ENCODE data around the gene ESYT2.

ESYT2 gene

GRCh38 chr7:158765020-158765419, 64.3 kb downstream of the ESYT2 start:
- Histone ChIP-seq H3K27me3 (ENCODE audit: control insufficient read depth in 1 of 2, insufficient read depth in 2 of 2, low read length in 2 of 2) (no peaks in the 10 kb centered on the region), H3K4me1 (ENCODE audit: control insufficient read depth, insufficient read depth, low read length) (no peaks in the 10 kb centered on the region), H3K9ac (ENCODE audit: low read length in 2 of 2) (no peak overlapping the region), H3K4me3 (ENCODE audit: low read length in 2 of 2) (no peak overlapping the region), H3K9me3 (ENCODE audit: control insufficient read depth in 2 of 2, low read length in 2 of 2) (no peaks in the 10 kb centered on the region), H3K36me3 (ENCODE audit: control insufficient read depth in 2 of 2, insufficient read depth in 2 of 2, low read length in 2 of 2) (peaks cover 31 to 38% of the 10 kb centered on the region in 2 donors), H3K27ac (ENCODE audit: low read length) (no peak overlapping the region)

- no peak overlapping the region for H3K9ac ChIP-seq (ENCODE audit: low read length in 2 of 2)
- peaks cover 43 to 52% of the 10 kb centered on the region in 2 donors for H3K36me3 ChIP-seq (ENCODE audit: control insufficient read depth in 2 of 2, insufficient read depth in 2 of 2, low read length in 2 of 2)
- H3K27ac ChIP-seq (ENCODE audit: low read length) = no peak overlapping the region
- no peaks in the 10 kb centered on the region for H3K27me3 ChIP-seq (ENCODE audit: control insufficient read depth in 1 of 2, insufficient read depth in 2 of 2, low read length in 2 of 2)
- no peak overlapping the region for H3K4me3 ChIP-seq (ENCODE audit: low read length in 2 of 2)
- no peaks in the 10 kb centered on the region for H3K9me3 ChIP-seq (ENCODE audit: control insufficient read depth in 2 of 2, low read length in 2 of 2)
- H3K4me1 ChIP-seq (ENCODE audit: control insufficient read depth, insufficient read depth, low read length) = no peaks in the 10 kb centered on the region
Measured at GRCh38 chr7:158763454-158764033, 65.8 kb downstream of the ESYT2 start.

GRCh38 chr7:158761945-158762344, 67.4 kb downstream of the ESYT2 start:
- H3K27ac ChIP-seq (ENCODE audit: low read length) = no peak overlapping the region
- H3K36me3 ChIP-seq (ENCODE audit: control insufficient read depth in 2 of 2, insufficient read depth in 2 of 2, low read length in 2 of 2) = peaks cover 41 to 55% of the 10 kb centered on the region in 2 donors
- H3K4me1 ChIP-seq (ENCODE audit: control insufficient read depth, insufficient read depth, low read length) = no peaks in the 10 kb centered on the region
- H3K9ac ChIP-seq (ENCODE audit: low read length in 2 of 2) = no peak overlapping the region
- H3K4me3 ChIP-seq (ENCODE audit: low read length in 2 of 2) = no peak overlapping the region
- H3K27me3 ChIP-seq (ENCODE audit: control insufficient read depth in 1 of 2, insufficient read depth in 2 of 2, low read length in 2 of 2) = no peaks in the 10 kb centered on the region
- no peaks in the 10 kb centered on the region for H3K9me3 ChIP-seq (ENCODE audit: control insufficient read depth in 2 of 2, low read length in 2 of 2)

GRCh38 chr7:158760936-158761335, 68.4 kb downstream of the ESYT2 start:
- Histone ChIP-seq H3K27me3 (ENCODE audit: control insufficient read depth in 1 of 2, insufficient read depth in 2 of 2, low read length in 2 of 2) (no peaks in the 10 kb centered on the region), H3K9ac (ENCODE audit: low read length in 2 of 2) (no peak overlapping the region), H3K4me3 (ENCODE audit: low read length in 2 of 2) (no peak overlapping the region), H3K4me1 (ENCODE audit: control insufficient read depth, insufficient read depth, low read length) (no peaks in the 10 kb centered on the region), H3K9me3 (ENCODE audit: control insufficient read depth in 2 of 2, low read length in 2 of 2) (no peaks in the 10 kb centered on the region), H3K36me3 (ENCODE audit: control insufficient read depth in 2 of 2, insufficient read depth in 2 of 2, low read length in 2 of 2) (peaks cover 43 to 58% of the 10 kb centered on the region in 2 donors), H3K27ac (ENCODE audit: low read length) (no peak overlapping the region)

- Histone ChIP-seq H3K4me3 (ENCODE audit: low read length in 2 of 2) (no peak overlapping the region), H3K27me3 (ENCODE audit: control insufficient read depth in 1 of 2, insufficient read depth in 2 of 2, low read length in 2 of 2) (no peaks in the 10 kb centered on the region), H3K36me3 (ENCODE audit: control insufficient read depth in 2 of 2, insufficient read depth in 2 of 2, low read length in 2 of 2) (peaks cover 46 to 61% of the 10 kb centered on the region in 2 donors), H3K9ac (ENCODE audit: low read length in 2 of 2) (no peak overlapping the region), H3K4me1 (ENCODE audit: control insufficient read depth, insufficient read depth, low read length) (no peaks in the 10 kb centered on the region), H3K9me3 (ENCODE audit: control insufficient read depth in 2 of 2, low read length in 2 of 2) (no peaks in the 10 kb centered on the region), H3K27ac (ENCODE audit: low read length) (no peak overlapping the region)
Measured at GRCh38 chr7:158760445-158760764, 68.9 kb downstream of the ESYT2 start.

GRCh38 chr7:158759749-158760444, 69.4 kb downstream of the ESYT2 start:
- Histone ChIP-seq H3K27me3 (ENCODE audit: control insufficient read depth in 1 of 2, insufficient read depth in 2 of 2, low read length in 2 of 2) (no peaks in the 10 kb centered on the region), H3K27ac (ENCODE audit: low read length) (no peak overlapping the region), H3K4me3 (ENCODE audit: low read length in 2 of 2) (no peak overlapping the region), H3K9ac (ENCODE audit: low read length in 2 of 2) (no peak overlapping the region), H3K9me3 (ENCODE audit: control insufficient read depth in 2 of 2, low read length in 2 of 2) (no peaks in the 10 kb centered on the region), H3K36me3 (ENCODE audit: control insufficient read depth in 2 of 2, insufficient read depth in 2 of 2, low read length in 2 of 2) (peaks cover 49 to 61% of the 10 kb centered on the region in 2 donors), H3K4me1 (ENCODE audit: control insufficient read depth, insufficient read depth, low read length) (no peaks in the 10 kb centered on the region)

GRCh38 chr7:158759245-158759614, 70.1 kb downstream of the ESYT2 start:
- Histone ChIP-seq H3K9me3 (ENCODE audit: control insufficient read depth in 2 of 2, low read length in 2 of 2) (no peaks in the 10 kb centered on the region), H3K27me3 (ENCODE audit: control insufficient read depth in 1 of 2, insufficient read depth in 2 of 2, low read length in 2 of 2) (no peaks in the 10 kb centered on the region), H3K9ac (ENCODE audit: low read length in 2 of 2) (no peak overlapping the region), H3K27ac (ENCODE audit: low read length) (no peak overlapping the region), H3K36me3 (ENCODE audit: control insufficient read depth in 2 of 2, insufficient read depth in 2 of 2, low read length in 2 of 2) (peaks cover 48 to 61% of the 10 kb centered on the region in 2 donors), H3K4me1 (ENCODE audit: control insufficient read depth, insufficient read depth, low read length) (no peaks in the 10 kb centered on the region), H3K4me3 (ENCODE audit: low read length in 2 of 2) (no peak overlapping the region)

GRCh38 chr7:158758586-158759244, 70.6 kb downstream of the ESYT2 start:
- Histone ChIP-seq H3K27ac (ENCODE audit: low read length) (no peak overlapping the region), H3K27me3 (ENCODE audit: control insufficient read depth in 1 of 2, insufficient read depth in 2 of 2, low read length in 2 of 2) (no peaks in the 10 kb centered on the region), H3K36me3 (ENCODE audit: control insufficient read depth in 2 of 2, insufficient read depth in 2 of 2, low read length in 2 of 2) (peaks cover 45 to 59% of the 10 kb centered on the region in 2 donors), H3K9ac (ENCODE audit: low read length in 2 of 2) (no peak overlapping the region), H3K4me1 (ENCODE audit: control insufficient read depth, insufficient read depth, low read length) (no peaks in the 10 kb centered on the region), H3K4me3 (ENCODE audit: low read length in 2 of 2) (no peak overlapping the region), H3K9me3 (ENCODE audit: control insufficient read depth in 2 of 2, low read length in 2 of 2) (no peaks in the 10 kb centered on the region)

- Histone ChIP-seq H3K36me3 (ENCODE audit: control insufficient read depth in 2 of 2, insufficient read depth in 2 of 2, low read length in 2 of 2) (peaks cover 42 to 59% of the 10 kb centered on the region in 2 donors), H3K27ac (ENCODE audit: low read length) (no peak overlapping the region), H3K4me3 (ENCODE audit: low read length in 2 of 2) (no peak overlapping the region), H3K9me3 (ENCODE audit: control insufficient read depth in 2 of 2, low read length in 2 of 2) (no peaks in the 10 kb centered on the region), H3K4me1 (ENCODE audit: control insufficient read depth, insufficient read depth, low read length) (no peaks in the 10 kb centered on the region), H3K27me3 (ENCODE audit: control insufficient read depth in 1 of 2, insufficient read depth in 2 of 2, low read length in 2 of 2) (no peaks in the 10 kb centered on the region), H3K9ac (ENCODE audit: low read length in 2 of 2) (no peak overlapping the region)
Measured at GRCh38 chr7:158757404-158757989, 71.8 kb downstream of the ESYT2 start.

- no peaks in the 10 kb centered on the region for H3K27me3 ChIP-seq (ENCODE audit: control insufficient read depth in 1 of 2, insufficient read depth in 2 of 2, low read length in 2 of 2)
- H3K9me3 ChIP-seq (ENCODE audit: control insufficient read depth in 2 of 2, low read length in 2 of 2) = no peaks in the 10 kb centered on the region
- H3K36me3 ChIP-seq (ENCODE audit: control insufficient read depth in 2 of 2, insufficient read depth in 2 of 2, low read length in 2 of 2) = peaks cover 34 to 45% of the 10 kb centered on the region in 2 donors
- no peak overlapping the region for H3K27ac ChIP-seq (ENCODE audit: low read length)
- H3K4me1 ChIP-seq (ENCODE audit: control insufficient read depth, insufficient read depth, low read length) = no peaks in the 10 kb centered on the region
- no peak overlapping the region for H3K9ac ChIP-seq (ENCODE audit: low read length in 2 of 2)
- no peak overlapping the region for H3K4me3 ChIP-seq (ENCODE audit: low read length in 2 of 2)
Measured at GRCh38 chr7:158754746-158755444, 74.4 kb downstream of the ESYT2 start.
